Stimulated activated CD8-positive, alpha-beta memory T cell treated with anti-CD3 and anti-CD28 coated beads, Interleukin-7, amount 100 ng/mL, for 1 hour (primary cell): ENCODE measurements around the gene PCSK5.

ENCODE experiments used
- DNase-seq, 2 donors: peaks; one replicate each; pipeline ENCODE4 v3.0.0-alpha.2; 2020; ENCODE audit warnings: low read depth in 2 of 2

PCSK5 gene

DNA sequence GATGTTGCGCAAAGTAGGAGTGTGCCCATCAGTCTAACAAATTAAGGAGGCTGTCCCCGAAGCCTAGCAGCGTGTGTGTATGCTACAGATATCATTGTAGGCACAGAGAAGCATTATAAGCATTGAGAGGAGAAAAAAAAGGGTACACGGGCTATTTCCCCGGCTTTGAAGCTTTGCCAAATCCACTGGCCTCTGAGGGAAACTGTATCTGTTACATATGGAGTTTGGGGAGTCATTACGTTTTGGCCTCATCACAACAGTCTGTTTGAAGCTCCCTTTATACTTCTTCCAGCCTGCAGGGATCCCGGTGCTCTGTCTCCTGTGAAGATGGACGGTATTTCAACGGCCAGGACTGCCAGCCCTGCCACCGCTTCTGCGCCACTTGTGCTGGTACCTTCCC is 297.8 kb downstream of the PCSK5 start:
- no peak for DNase-seq

DNA sequence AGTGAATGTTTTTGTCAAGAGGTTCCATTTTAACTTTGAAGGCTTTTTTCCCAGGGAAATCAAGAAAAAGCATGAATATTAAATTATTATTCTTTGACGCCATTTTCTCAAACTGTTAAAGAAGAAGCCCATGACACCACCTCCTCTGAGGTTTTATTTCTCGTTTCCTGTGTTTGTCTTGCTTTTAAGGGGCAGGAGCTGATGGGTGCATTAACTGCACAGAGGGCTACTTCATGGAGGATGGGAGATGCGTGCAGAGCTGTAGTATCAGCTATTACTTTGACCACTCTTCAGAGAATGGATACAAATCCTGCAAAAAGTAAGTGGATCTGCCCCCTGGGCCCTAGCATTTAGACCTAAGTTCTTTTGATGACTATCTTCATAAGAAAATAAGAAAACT is 298.4 kb downstream of the PCSK5 start:
- no peak for DNase-seq

DNA sequence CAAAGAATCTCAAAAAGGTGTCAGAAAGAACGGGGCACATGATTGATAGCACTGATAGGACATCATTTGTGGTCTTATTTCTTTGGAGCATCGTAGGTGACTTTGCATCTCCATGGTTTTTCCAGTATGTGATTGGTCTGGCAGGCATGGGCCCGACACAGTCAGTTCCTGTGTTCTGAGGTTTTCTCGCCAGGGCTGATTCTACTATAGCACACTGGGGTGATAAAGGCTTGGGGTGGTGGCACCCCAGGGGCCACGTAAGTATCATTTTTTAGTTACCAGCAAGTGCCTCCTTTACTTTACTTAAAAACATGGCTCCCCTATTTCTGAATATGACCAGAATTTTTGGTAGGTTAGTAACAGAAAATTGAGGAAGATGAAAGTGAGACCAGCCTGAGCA is 301.0 kb downstream of the PCSK5 start:
- DNase-seq = no peak

GRCh38 chr9:76192013-76192412 is 301.5 kb downstream of the PCSK5 start:
- DNase-seq = no peak

DNA sequence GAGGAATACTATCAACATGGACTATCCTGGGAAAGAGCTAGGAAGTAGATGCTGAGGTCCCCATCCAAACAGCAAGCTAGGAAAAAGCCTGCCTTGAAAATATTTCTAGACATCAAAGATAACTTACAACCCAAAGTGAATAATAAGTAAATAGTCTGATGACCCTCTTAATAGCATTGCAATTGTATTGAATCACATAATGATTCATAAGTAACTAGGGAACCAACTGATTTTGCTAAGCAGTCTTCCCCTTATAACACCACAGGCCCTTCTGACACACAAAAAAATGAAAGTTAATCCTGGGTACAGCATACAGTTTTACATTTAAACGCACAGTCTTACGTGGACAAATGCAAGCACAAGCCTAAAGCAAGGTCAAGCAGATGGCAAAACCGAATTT is 304.4 kb downstream of the PCSK5 start:
- DNase-seq = no peak

- DNase-seq = no peak
These were observed 307.9 kb downstream of the PCSK5 start for GRCh38 chr9:76198336-76198735.

DNA sequence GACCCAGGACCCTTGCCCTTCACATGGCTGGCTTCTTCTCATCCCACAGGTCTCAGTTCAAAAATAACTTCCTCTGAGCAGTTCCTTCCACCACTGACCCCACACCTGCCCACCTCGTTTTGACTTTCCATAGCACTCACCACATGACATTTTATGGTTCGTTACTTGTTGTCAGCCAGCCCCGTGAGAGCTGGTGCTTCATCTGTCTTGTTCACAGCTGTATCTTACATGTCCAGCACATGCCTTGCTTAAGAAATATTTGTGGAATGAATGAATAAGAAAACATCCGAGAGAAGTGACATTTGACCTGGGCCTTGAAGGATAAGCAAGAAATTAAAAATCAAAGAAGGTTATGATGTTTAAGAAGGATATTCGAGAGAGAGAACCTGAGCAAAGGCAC is 309.8 kb downstream of the PCSK5 start:
- no peak for DNase-seq

GRCh38 chr9:76200745-76201144 is 310.3 kb downstream of the PCSK5 start:
- no peak for DNase-seq

DNA sequence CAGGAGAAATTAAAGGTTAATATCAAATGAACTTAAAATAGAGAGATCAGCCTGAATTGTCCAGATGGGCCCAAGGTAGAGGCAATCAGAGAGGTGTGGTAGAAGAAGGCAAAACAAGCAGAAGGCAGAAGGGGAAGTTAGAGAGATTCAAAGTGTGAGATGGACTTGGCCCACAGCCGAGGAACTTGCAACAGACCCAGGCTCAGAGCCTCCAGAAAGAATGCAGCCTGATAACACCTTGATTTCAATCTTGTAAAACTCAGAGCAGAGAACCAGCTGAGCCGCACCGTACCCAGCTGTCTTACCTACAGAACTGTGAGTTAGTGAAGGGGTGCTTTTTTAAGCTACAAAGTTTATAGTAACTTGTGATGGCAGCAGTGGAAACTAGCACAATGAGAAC is 312.9 kb downstream of the PCSK5 start:
- no peak for DNase-seq

DNA sequence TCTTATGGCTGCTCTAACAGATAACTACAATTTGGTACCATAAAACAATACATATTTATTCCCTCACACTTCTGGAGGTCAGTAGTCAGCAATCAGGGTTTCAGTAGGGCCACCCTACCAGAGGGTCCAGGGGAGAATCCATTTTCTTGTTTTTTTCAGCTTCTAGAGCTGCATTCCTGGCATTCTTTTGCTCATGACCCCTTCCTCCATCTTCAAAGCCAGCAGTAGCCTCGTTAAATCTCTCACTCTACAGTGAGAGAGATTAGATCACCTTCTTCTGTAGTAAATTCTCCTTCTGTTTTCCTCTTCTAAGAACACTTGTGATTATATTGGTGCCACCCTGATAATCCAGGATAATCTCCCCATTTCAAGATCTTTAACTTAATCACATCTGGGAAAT is 316.3 kb downstream of the PCSK5 start:
- DNase-seq = no peak

DNA sequence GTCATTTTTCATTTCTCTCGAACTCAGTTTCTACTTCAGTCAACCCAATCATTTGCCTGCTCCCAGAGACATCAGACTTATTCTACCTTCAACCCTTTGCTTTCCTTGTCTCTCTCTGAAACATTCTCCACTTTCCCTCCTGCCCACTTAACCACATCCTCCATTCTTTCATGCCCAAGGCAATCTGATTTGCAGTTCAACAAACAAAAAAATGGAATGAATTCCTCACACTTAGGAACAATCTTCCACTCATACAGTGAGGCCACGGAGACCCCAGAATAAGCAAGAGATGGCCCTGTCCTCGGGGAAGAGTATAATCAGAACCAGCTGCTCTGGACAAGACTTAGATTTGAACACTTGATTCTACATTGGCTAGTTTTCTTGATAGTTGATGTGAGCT is 323.3 kb downstream of the PCSK5 start:
- no peak for DNase-seq

DNA sequence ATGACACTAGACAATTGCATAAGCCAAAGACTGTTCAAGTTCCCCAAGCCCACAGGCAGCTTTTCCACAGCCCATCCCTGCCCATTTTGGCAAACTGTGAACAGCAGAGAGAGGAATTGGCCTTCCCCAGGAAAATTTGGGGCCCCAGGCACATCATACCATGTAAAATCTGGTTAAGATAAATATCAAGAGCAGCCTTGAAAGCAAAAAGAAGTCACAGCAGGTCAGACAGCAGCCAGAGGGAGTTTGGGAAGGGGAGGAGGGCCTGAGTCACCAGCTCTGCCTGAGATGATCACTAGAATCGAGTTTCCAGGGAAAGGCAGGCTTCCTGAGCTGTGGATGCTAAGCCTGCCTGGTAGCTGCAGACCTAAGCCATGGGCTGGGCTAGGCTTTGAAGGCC is 324.6 kb downstream of the PCSK5 start:
- DNase-seq = no peak

- no peak for DNase-seq
These were observed 325.7 kb downstream of the PCSK5 start for GRCh38 chr9:76216161-76216649.

GRCh38 chr9:76218117-76218885 is 327.8 kb downstream of the PCSK5 start:
- DNase-seq = no peak

DNA sequence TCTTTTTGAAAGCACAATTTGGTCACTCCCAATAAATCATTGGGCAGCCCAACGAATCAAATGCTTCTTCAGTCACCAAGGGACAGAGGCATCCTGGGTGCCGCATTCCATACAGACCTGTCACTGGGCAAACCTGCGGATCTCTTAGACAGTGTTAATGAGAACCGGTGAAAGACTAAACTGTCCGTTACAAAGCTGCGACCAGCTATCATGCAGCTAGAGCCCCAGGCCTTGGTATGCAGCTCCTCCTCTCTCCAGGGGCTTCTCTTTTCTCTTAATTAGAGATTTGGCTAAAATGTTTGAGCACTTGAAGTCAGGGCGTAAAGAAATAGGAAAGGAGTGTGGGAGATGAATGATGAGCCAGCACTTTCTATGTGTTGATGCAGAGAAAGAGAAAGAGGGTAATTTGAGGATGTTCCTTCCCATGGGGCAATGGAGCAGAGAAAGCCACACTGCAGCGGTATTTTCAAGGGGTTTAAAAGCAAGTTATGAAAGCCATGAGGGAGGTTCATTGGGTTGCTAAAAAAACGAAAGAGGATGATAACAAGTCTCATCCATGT is 328.5 kb downstream of the PCSK5 start:
- DNase-seq = no peak

DNA sequence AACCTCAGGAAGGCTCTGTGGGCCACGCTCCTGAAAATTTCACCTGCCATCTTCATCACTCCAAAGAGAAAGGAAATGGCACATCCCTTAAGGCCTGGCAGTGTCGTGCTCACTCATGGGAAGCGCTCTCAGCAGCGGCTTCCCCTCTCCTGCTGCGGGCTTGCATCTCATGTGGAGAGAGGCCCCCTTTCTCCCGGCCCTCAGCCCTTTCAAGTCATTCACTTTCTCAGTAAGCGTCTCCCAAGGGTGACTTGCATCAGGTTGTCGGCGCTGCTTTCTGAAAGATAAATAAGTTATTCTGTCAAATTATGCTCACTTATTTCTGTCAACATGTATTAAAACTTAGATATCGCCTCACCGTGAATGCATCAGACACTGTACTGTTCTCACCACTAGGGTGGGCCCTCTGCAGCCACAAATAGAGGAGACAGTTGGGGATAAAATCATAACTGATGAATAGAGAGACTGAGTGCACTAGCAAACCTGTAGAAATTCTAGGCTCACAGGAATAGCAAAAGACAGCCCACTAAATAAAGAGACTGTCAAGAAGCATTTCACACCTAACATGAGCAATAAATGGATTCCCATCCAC is 329.2 kb downstream of the PCSK5 start:
- no peak for DNase-seq

- no peak for DNase-seq
These were observed 330.9 kb downstream of the PCSK5 start for GRCh38 chr9:76221423-76221822.

GRCh38 chr9:76223749-76224340 is 333.4 kb downstream of the PCSK5 start:
- no peak for DNase-seq

GRCh38 chr9:76227156-76227555 is 336.7 kb downstream of the PCSK5 start:
- DNase-seq = no peak

DNA sequence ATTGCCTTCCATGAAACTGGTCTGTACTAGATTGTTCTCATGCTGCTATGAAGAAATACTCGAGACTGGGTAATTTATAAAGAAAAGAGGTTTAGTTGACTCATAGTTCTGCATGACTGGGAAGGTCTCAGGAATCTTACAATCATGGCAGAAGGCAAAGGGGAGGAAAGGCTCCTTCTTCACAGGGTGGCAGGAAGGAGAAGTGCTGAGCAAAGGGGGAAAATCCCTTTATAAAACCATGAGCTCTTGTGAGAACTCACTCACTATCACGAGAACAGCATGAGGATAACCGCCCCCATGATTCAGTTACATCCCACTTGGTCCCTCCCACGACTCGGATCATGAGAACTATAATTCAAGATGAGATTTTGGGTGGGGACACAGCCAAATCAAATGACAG is 340.5 kb downstream of the PCSK5 start:
- no peak for DNase-seq

DNA sequence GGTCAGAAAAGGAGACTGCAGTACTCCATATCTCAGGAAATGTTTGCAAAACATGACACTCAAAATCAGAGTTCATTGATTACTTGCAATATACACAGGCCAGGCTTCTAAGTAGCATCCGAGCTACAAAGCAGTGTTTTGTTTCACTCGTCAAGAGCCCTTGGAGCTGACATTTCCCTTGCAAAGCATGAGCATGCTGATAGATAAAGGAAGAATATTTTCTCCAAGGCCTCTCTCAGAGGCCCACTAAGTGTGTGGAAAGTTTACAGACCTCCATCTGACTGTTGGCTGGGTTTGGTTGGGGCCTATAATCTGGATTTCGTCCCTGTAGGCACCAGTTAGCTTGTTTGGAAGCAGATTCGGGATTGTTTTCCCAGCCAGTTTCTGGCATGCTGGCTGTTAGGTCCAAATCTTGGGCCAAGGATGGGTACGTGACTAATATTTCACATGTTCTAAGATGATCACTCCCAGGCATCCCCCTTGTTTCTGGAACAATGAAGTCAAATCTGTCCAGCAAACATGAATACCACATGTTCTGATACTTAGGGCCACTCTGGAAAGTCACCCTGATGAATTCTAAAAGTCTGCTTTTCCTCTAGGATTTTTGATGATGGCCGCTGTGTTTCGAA is 342.5 kb downstream of the PCSK5 start:
- no peak for DNase-seq

GRCh38 chr9:76240578-76240977 is 350.1 kb downstream of the PCSK5 start:
- no peak for DNase-seq
